GM19372 (cell line): Measurements from ENCODE around the gene RAB18.
"Not testable (repeated sequence)": the region's sequence is repeated elsewhere in the genome, so short reads cannot be mapped to it uniquely, and the experiment has no call there.

ENCODE experiments used
- ATAC-seq: cut with Tn5 transposase; IDR thresholded peaks from one replicate; pipeline ENCODE4 v1.9.1; 2021; ENCODE audit warnings: mild to moderate bottlenecking, low read depth, moderate library complexity; ENCODE audit not compliant: unreplicated experiment

The RAB18 gene

GRCh38 chr10:27541796-27542729 is 38.0 kb downstream of the RAB18 start:
- ATAC-seq = no peak

GRCh38 chr10:27542812-27543211 is 38.7 kb downstream of the RAB18 start:
- no peak for ATAC-seq

- ATAC-seq = no peak
These were observed 42.9 kb downstream of the RAB18 start for GRCh38 chr10:27547047-27547446.

- no peak for ATAC-seq
These were observed 43.4 kb downstream of the RAB18 start for GRCh38 chr10:27547482-27547881.

GRCh38 chr10:27550823-27551222 is 46.7 kb downstream of the RAB18 start:
- ATAC-seq = no peak

- peak; percentile 89 for ATAC-seq
These were observed 54.5 kb downstream of the RAB18 start for GRCh38 chr10:27558612-27559020.

- ATAC-seq = no peak
These were observed 57.2 kb downstream of the RAB18 start for GRCh38 chr10:27561334-27561733.

GRCh38 chr10:27564398-27564797 is 60.3 kb downstream of the RAB18 start:
- no peak for ATAC-seq

- no peak for ATAC-seq
These were observed 60.8 kb downstream of the RAB18 start for GRCh38 chr10:27564880-27565279.

GRCh38 chr10:27568196-27569175 is 64.4 kb downstream of the RAB18 start:
- ATAC-seq = no peak

- no peak for ATAC-seq
These were observed 65.8 kb downstream of the RAB18 start for GRCh38 chr10:27569946-27570345.

GRCh38 chr10:27577038-27577437 is 72.9 kb downstream of the RAB18 start:
- not testable (repeated sequence) for ATAC-seq

GRCh38 chr10:27578316-27578715 is 74.2 kb downstream of the RAB18 start:
- no peak for ATAC-seq

GRCh38 chr10:27581225-27581624 is 77.1 kb downstream of the RAB18 start:
- no peak for ATAC-seq

GRCh38 chr10:27584302-27584701 is 80.2 kb downstream of the RAB18 start:
- no peak for ATAC-seq
